Measurements from ENCODE around the gene FOXK2.
A peak's percentile ranks its signal among the peaks of the same experiment; 100 is the strongest.

FOXK2 gene

DNA sequence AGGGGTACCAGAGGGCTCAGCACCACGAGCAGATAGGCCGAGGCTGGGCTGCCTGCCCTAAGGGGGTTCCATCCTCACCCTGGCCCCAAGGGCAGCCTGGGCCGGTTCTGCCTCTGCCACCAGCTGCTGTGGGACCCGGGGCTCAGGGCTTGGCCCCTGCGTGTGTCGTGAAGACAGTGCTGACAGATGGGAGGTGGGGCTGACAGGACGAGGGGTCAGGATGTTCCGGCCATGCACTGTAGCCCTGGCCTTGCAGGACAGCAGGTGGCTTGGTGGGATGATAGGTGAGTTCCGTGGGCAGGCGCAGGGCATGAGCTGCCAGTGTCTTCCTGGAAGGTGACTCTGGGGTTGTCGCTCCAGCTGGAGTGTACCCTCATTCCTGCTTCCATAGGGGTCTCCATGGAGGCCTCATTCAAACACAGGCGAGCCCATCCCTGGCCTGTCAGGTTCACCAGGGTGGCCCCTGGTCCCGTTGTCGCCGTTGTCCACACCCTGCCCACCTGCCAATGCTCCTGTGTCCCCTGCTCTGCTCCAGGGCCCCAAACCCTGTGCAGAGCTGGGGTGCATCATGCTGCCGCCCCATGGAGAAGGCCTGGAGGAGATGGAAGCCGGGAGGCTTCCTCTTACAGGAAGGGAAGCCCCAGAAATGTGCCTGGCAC is 71.5 kb downstream of the FOXK2 start:
- DNase-seq (ENCODE audit: low read depth): no peak

DNA sequence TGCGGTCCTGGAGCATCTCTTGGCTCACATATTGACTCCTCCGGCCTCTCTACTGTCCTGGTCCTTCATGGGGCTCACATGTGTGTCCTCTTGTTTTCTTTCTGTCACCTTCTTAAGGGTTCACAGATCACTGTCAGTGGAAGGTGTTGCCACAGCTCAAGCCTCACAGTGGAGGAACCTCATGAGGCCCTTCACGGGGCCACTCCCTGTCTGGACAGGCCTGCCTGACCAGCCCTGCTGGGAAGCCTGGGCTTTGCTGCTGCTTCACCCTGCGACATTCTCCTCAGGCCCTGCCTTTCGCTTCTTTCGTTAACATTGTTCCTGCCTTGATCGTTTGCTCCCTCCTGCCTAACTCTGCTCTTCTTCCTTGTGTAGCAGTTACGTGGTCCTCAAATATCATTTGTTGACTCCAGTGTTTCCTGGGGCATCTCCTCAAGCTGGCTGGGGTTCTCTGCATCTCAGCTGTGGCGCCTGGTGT is 72.8 kb downstream of the FOXK2 start:
- DNase-seq (ENCODE audit: low read depth): no peak

- DNase-seq (ENCODE audit: low read depth): peak; percentile 16
These were observed 73.4 kb downstream of the FOXK2 start for GRCh38 chr17:82592767-82593589.

DNA sequence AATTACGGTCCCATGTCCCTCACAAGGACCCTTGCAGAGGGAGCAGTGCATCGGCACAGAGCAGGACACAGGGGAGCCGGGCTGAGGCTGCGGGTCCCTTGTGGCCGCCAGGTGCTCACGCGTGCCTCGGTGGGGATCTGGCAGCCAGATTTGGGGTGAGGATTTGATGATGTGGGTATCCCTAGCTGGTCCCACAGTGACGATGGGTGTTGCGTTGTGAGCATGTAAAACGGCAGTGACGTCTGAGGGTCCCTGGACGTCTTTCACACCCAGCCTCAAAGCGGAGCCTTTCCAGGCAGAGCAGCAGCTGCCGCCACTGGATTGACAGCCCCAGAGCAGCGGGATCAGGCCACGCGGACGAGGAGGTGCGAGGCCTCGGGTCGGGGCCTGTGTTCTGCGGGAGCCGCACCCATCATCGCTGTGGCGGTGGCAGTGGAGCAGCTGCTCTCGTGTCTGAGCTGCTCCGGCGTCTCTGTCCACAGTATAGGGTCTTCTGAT is 74.1 kb downstream of the FOXK2 start:
- DNase-seq (ENCODE audit: low read depth): no peak

DNA sequence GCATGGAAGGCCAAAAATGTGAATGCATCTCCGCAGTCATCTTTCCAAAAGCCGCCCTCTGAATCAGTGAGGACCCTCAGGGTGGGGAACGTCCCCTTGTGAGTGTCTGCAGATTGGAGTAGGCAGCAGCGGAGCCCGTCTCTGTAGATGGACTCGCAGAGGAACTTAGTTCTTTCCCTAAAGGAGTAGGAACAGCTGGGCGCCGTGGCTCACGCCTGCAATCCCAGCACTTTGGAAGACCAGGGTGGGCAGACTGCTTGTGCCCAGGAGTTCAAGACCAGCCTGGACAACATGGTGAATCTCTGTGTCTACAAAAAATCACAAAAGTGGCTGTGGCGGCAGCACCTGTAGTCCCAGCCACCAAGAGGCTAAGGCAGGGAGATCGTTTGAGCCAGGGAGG is 75.0 kb downstream of the FOXK2 start:
- DNase-seq (ENCODE audit: low read depth): no peak

- no peak for DNase-seq (ENCODE audit: low read depth)
These were observed 76.4 kb downstream of the FOXK2 start for GRCh38 chr17:82595893-82596292.

DNA sequence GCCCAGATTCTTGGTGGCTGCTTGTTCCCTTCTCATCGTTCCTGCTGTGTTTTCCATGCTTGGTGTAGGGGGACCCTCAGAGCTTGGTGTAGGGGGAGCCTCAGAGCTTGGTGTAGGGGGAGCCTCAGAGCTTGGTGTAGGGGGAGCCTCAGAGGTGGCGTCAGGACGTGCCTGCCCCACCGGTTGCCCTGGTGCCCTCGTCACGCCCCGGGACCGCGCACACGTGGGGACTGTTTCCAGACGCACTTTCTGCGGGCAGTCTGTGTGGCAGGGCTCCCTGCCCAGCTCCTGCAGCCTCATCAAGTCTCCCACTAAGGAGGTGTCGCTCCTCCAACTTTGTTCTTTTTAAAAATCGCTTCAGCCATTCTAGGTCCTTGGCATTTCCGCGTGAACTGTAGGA is 76.8 kb downstream of the FOXK2 start:
- DNase-seq (ENCODE audit: low read depth): no peak

DNA sequence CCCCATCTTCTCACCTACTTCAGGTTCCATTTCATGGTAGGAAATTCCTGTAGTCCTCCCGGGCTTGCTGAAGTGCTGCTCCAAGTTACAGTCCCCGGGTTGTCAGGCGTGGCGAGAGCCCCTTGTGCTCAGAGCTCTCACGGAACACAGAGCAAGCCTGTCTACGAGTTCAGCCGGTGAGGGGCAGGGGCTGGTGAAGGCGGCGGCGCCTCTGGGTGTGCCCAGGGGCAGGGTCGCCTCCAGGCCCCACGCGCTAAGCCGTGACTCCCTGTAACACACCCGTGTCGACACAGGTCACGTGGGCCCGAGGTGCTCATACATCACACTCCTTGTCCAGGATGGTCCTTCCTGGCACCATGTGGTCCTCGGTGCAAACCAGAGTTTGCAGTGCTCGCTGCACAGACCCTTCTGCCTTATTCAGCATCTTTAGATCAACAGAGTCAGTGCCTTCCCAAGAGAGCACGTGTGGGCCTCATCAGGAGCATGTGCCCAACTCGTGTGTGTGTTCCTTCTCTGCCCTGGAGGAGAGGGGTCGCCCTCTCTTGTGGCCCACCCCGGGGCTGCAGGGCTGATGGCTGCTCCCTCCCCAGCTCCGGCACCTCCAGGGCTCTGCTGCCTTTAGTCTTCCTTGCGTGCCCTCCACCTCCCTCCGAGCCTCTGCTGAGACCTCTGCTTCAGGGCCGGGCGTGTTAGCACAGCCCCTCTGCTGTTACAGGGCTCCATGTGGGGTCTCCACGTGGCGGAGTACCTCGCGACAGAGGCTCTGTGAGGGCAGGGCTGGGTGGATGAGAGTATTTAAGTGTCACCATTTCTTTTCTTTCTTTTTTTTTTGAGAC is 77.5 kb downstream of the FOXK2 start:
- no peak for DNase-seq (ENCODE audit: low read depth)

DNA sequence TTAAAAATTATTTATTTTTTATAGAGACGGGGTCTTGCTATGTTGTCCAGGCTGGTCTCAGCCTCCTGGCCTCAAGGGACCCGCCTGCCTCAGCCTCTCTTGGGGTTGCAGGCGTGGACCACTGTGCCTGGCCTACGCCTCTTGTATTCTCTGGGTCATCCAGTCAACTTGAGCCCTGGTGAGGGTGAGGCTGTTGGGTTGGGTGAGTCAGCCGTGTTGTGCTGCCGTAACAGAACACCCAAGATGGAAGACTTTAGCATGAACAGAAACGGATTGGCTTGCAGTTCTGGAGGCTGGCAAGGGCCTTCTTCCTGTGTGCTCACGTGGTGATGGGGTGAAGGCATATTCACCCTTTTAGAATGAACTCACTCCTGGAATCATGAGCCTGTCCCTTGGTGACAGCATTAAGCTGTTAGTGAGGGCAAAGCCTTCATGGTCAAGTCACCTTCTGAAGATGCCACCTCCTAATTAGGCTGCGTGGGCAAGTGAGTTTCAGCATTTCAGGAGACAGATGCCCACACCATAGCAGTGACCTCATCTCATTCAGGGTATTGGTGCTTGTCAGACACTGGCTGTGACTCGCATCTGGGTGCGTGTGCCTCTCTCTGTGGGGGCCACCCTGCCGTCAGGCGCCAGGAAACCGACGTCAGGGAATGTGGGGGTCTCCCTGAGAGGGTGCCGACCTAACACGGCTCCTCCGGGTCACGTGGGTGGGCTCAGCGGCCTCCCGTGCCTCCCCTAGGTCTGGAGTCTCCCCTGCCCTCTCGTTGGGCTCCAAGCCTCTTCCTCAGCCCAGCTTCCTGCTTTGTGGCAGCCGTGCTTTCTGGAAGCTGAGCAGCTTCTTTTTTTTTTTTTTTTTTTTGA is 79.0 kb downstream of the FOXK2 start:
- DNase-seq (ENCODE audit: low read depth): no peak

GRCh38 chr17:82599674-82600661 is 80.4 kb downstream of the FOXK2 start:
- DNase-seq (ENCODE audit: low read depth): no peak

DNA sequence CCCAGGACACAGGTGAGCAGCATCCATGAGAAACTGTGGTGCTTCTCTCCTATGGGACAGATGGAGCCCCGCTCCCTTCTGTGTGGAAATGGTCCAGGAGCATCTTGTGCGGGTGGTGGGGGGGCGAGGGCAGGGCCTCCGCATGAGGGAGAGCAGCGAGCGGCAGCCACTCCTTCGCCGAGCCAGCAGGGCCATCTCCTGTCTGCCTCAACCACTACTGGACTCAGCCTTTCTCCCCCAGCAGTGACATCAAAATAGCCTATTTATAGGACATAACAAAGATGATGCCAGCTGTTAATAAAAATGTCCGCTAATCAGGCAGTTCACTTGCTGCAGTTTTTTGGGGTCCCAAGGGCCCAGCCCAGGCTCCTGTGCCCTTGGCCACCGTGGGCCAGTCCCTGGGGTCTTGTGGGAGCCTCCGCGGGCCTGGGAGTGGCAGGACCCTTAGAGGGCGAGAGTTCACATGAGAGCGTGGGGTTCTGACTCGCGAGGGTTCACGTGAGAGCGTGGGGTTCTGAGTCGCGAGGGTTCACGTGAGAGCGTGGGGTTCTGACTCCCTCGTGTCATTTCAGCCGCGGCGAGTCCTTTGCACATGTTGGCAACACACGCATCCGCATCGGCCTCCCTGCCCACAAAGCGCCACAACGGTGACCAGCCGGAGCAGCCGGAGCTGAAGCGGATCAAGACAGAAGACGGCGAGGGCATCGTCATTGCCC is 81.4 kb downstream of the FOXK2 start:
- no peak for DNase-seq (ENCODE audit: low read depth)

DNA sequence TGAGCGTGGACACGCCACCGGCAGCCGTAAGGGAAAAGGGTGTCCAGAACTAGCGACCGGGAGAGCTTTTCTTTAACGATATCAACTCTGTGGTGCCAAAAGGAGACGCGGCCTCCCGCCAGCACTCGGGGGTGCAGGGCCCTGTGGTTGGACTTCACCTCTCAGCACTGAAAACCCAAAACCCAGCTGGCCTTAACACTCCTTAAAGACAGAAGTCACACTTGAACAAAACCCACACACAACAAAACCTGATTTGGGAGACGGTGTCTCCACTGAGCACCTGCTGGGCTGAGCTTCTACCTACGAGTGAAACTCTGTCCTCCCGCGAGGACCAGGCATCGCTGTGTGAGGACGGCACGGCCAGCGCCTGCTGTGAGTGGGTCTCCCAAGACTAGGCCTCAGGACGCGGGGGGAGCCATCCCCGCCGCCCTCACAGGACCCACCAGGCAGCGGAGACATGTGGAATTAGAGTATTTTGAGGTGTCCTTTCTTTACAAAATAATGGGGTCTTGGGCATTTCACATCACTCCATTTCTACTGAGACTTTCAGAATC is 82.0 kb downstream of the FOXK2 start:
- DNase-seq (ENCODE audit: low read depth): no peak

GRCh38 chr17:82602487-82602886 is 83.0 kb downstream of the FOXK2 start:
- DNase-seq (ENCODE audit: low read depth): no peak

DNA sequence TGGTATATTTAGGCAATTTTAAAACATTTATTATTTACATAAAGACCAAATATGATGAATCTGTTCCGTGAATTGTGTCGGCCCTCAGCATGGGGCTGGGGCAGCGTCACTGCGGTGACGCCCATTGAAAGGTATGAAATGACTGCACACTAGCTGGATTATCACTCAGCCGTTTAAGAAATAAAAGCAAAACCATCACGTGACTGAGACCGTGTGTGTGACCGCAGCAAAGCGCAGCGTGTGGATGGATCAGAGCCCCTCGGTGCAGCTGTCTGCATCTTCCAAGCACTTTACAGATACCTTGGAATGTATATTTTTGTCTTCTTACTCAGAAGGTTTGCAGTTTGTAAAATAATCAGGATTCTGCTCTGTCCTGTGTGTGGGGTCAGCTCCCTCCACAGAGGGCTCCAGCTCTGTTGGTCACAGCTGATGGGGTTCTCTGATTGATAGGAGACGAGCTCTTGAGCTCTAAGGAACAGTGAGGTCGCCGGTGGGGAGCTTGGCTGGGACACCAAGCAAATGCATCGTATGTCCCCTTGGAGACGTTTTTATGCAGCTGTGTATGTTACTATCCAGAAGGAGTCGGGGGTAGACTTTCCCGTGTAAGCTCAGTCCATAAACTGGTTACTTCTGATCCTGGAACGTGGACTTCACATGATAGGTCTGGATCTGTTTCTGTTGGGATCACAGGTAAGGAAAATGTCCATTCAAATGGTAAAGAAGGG is 83.6 kb downstream of the FOXK2 start:
- no peak for DNase-seq (ENCODE audit: low read depth)

GRCh38 chr17:82603981-82604448 is 84.5 kb downstream of the FOXK2 start:
- no peak for DNase-seq (ENCODE audit: low read depth)

DNA sequence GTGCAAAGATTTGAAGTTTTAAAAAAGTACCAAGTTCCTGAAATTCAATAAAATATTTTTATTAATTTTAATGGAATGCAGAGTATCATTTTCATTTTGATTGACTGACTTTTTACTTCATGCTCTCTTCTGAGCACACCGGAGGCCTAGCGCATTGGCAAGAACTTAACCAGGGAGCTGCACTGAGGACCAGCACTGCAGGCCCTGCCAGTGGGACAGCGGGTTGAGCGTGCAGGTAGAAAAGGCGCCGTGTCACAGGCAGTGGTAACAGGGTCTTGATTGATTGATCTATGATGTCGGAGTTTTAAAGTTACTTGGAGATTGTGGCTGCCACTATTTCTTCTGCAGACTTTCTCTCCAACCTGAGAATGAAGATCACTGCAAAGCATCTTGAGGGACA is 85.0 kb downstream of the FOXK2 start:
- DNase-seq (ENCODE audit: low read depth): no peak

GRCh38 chr17:82605939-82606600 is 86.5 kb downstream of the FOXK2 start:
- no peak for DNase-seq (ENCODE audit: low read depth)

GRCh38 chr17:82608816-82609215 is 89.3 kb downstream of the FOXK2 start:
- no peak for DNase-seq (ENCODE audit: low read depth)

Data from activated T-cell treated with anti-CD3 and anti-CD28 coated beads for 1 hour (primary cell).